ENCODE data around the gene SMG7. TPM values are rescaled to one million over a fixed set of nuclear protein-coding genes. Genes with fewer than 3 reads are reported as not detected.

SMG7 gene
- total RNA-seq, 1 donor from 2014 or later, result 66.2 TPM

DNA sequence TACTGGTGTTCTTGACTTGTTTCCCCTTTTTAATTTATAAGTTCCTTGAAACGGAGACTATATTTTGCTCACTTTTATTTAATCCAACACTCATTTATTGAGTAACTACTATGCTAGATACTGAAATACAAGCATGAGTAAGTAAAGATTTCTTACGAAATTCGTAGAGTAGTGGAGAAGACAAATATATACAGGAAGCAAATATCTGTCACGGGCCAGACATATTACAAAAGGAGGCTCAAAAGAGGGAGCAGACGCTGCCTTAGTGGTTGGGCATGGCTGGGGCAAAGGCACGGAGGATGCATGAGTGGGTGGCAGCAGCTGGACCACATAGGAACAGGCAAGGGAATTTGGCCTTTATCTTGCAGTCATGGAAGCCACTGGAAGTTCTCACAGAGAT, 111.2 kb downstream of the SMG7 start:
- H3K9me3 Mint-ChIP-seq (ENCODE audit: unreplicated experiment), result peaks cover 1% of the 10 kb centered on the region
- peaks cover 5% of the 10 kb centered on the region for H3K4me1 Mint-ChIP-seq (ENCODE audit: low read depth, unreplicated experiment)
- H3K4me3 Mint-ChIP-seq (ENCODE audit: unreplicated experiment), result no peak overlapping the region
- H3K36me3 Mint-ChIP-seq (ENCODE audit: unreplicated experiment), result no peaks in the 10 kb centered on the region
- peaks cover 3% of the 10 kb centered on the region for H3K27me3 Mint-ChIP-seq (ENCODE audit: unreplicated experiment)
- no peak overlapping the region for H3K27ac Mint-ChIP-seq (ENCODE audit: unreplicated experiment)
- TF ChIP-seq, protein P1, sequence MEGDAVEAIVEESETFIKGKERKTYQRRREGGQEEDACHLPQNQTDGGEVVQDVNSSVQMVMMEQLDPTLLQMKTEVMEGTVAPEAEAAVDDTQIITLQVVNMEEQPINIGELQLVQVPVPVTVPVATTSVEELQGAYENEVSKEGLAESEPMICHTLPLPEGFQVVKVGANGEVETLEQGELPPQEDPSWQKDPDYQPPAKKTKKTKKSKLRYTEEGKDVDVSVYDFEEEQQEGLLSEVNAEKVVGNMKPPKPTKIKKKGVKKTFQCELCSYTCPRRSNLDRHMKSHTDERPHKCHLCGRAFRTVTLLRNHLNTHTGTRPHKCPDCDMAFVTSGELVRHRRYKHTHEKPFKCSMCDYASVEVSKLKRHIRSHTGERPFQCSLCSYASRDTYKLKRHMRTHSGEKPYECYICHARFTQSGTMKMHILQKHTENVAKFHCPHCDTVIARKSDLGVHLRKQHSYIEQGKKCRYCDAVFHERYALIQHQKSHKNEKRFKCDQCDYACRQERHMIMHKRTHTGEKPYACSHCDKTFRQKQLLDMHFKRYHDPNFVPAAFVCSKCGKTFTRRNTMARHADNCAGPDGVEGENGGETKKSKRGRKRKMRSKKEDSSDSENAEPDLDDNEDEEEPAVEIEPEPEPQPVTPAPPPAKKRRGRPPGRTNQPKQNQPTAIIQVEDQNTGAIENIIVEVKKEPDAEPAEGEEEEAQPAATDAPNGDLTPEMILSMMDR (IDR thresholded peaks at IDR 0.05; ENCODE audit: partially characterized antibody, unreplicated experiment), result no peak
- no peak for DNase-seq

DNA sequence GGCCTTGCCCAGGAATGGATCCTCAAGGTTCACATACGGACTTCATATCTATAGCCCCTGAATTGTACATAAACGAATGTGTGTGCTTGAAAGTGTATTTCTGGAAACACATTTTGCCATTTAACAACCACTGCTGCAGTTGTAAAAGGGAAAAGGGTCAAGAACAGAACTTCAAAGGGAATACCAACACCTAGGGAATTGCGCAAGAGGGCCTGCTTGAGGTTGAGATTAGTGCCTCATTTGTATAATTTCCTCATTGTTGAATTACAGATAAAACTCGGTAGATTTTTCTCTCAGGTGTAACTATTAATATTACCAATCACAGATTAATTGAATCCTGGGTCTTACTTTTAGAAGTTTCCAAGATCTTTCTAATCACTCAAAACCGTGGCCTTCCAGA, 111.8 kb downstream of the SMG7 start:
- Mint-ChIP-seq H3K36me3 (ENCODE audit: unreplicated experiment) (no peaks in the 10 kb centered on the region), H3K9me3 (ENCODE audit: unreplicated experiment) (peaks cover 1% of the 10 kb centered on the region), H3K4me1 (ENCODE audit: low read depth, unreplicated experiment) (peaks cover 5% of the 10 kb centered on the region), H3K4me3 (ENCODE audit: unreplicated experiment) (no peak overlapping the region), H3K27ac (ENCODE audit: unreplicated experiment) (no peak overlapping the region), H3K27me3 (ENCODE audit: unreplicated experiment) (peaks cover 3% of the 10 kb centered on the region)
- TF ChIP-seq, protein P1 (IDR thresholded peaks at IDR 0.05; ENCODE audit: partially characterized antibody, unreplicated experiment), result no peak
- no peak for DNase-seq

DNA sequence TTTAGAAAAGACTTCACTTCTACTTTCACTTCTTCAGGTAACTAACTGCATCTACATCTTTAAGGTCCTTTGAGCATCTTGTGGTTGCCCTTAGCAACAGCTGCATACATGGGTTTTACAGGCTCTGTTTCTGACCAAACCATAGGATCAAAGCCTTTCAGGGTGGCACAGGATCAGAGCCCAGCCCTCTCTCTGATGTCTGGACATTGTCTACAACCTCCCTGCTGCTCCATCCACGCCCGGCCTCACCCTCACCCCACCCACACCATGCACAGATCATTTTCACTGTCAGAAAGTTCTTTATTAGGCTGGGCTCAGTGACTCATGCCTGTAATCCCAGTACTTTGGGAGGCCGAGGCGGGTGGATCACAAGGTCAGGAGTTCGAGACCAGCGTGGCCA, 112.7 kb downstream of the SMG7 start:
- Mint-ChIP-seq H3K4me3 (ENCODE audit: unreplicated experiment) (no peak overlapping the region), H3K4me1 (ENCODE audit: low read depth, unreplicated experiment) (peaks cover 2% of the 10 kb centered on the region), H3K9me3 (ENCODE audit: unreplicated experiment) (peaks cover 1% of the 10 kb centered on the region), H3K27me3 (ENCODE audit: unreplicated experiment) (peaks cover 3% of the 10 kb centered on the region), H3K27ac (ENCODE audit: unreplicated experiment) (no peak overlapping the region), H3K36me3 (ENCODE audit: unreplicated experiment) (no peaks in the 10 kb centered on the region)
- TF ChIP-seq, protein P1 (IDR thresholded peaks at IDR 0.05; ENCODE audit: partially characterized antibody, unreplicated experiment), result no peak
- no peak for DNase-seq

DNA sequence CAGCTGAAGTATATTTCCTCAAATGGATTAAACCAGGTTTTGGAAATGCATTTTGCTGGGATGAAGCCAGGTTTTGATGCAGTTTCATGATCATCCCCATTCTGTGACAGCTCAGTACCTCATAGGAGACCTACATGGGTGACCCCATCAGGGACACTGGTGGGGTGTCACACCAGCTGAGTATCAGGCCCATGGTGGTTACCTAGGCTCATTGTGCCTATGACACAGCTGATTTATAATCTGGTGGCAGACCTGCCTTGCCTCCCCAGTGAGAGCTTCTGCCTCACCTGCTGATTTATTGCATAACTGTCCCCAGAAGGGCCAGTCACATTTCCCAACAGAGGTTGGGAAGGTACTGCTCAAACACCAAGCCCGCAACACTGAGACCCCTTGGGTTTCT, 114.2 kb downstream of the SMG7 start:
- DNase-seq, result no peak
- peaks cover 3% of the 10 kb centered on the region for H3K27me3 Mint-ChIP-seq (ENCODE audit: unreplicated experiment)
- H3K9me3 Mint-ChIP-seq (ENCODE audit: unreplicated experiment), result peaks cover 1% of the 10 kb centered on the region
- no peak overlapping the region for H3K27ac Mint-ChIP-seq (ENCODE audit: unreplicated experiment)
- H3K36me3 Mint-ChIP-seq (ENCODE audit: unreplicated experiment), result no peaks in the 10 kb centered on the region
- TF ChIP-seq, protein P1 (IDR thresholded peaks at IDR 0.05; ENCODE audit: partially characterized antibody, unreplicated experiment), result no peak
- no peak overlapping the region for H3K4me3 Mint-ChIP-seq (ENCODE audit: unreplicated experiment)
- H3K4me1 Mint-ChIP-seq (ENCODE audit: low read depth, unreplicated experiment), result no peaks in the 10 kb centered on the region

DNA sequence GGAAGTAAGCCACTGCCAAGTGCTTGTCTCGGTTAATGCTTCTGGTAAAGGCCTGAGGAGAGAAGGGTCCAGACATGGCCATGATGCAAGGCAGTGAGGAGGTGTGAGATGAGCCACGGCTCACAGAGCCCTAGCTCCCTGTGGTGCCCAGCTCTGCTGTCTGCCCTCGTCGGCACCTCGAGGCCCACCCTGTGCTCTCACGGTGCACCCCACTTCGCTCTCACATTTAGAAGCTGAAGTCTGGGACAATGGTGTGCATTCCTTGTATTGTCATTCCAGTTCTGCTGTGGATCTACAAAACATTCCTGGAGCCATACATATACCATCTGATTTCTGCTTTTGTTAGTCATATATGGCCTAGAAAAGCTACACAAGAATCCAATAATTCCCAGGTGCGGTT, 114.6 kb downstream of the SMG7 start:
- no peak overlapping the region for H3K4me3 Mint-ChIP-seq (ENCODE audit: unreplicated experiment)
- TF ChIP-seq, protein P1 (IDR thresholded peaks at IDR 0.05; ENCODE audit: partially characterized antibody, unreplicated experiment), result no peak
- DNase-seq, result no peak
- peaks cover 3% of the 10 kb centered on the region for H3K27me3 Mint-ChIP-seq (ENCODE audit: unreplicated experiment)
- H3K9me3 Mint-ChIP-seq (ENCODE audit: unreplicated experiment), result peaks cover 1% of the 10 kb centered on the region
- no peak overlapping the region for H3K27ac Mint-ChIP-seq (ENCODE audit: unreplicated experiment)
- no peaks in the 10 kb centered on the region for H3K4me1 Mint-ChIP-seq (ENCODE audit: low read depth, unreplicated experiment)
- no peaks in the 10 kb centered on the region for H3K36me3 Mint-ChIP-seq (ENCODE audit: unreplicated experiment)
